Memory B cell (primary cell): ENCODE data around the gene GCFC2.
"Not testable (repeated sequence)": the region's sequence is repeated elsewhere in the genome, so short reads cannot be mapped to it uniquely, and the experiment has no call there.

Experiments
- ATAC-seq: fragments of 150-1000 bp; cut with Tn5 transposase; 2 replicates; pipeline ENCODE4 v1.10.0; 2021; ENCODE audit warnings: low read depth, mild to moderate bottlenecking, moderate library complexity
- DNase-seq, 2 donors: peaks; one replicate each; pipeline ENCODE4 v3.0.0; 2022; ENCODE audit warnings: low spot score in 2 of 2
- H3K27ac Mint-ChIP-seq: one replicate; pipeline ENCODE4 v1.8.0; 2022; ENCODE audit warnings: mild to moderate bottlenecking, moderate library complexity, mixed read lengths
- H3K27me3 Mint-ChIP-seq: one replicate; pipeline ENCODE4 v1.8.0; 2022; ENCODE audit warnings: mixed read lengths
- H3K36me3 Mint-ChIP-seq: one replicate; pipeline ENCODE4 v1.8.0; 2022; ENCODE audit warnings: mild to moderate bottlenecking, mixed read lengths
- H3K4me1 Mint-ChIP-seq: one replicate; pipeline ENCODE4 v1.8.0; 2022; ENCODE audit warnings: mixed read lengths
- H3K4me3 Mint-ChIP-seq: one replicate; pipeline ENCODE4 v1.8.0; 2022; ENCODE audit warnings: mild to moderate bottlenecking, moderate library complexity, mixed read lengths
- H3K9me3 Mint-ChIP-seq: one replicate; pipeline ENCODE4 v1.8.0; 2022; ENCODE audit warnings: mixed read lengths

The GCFC2 gene

GRCh38 chr2:75709297-75709696 lies 1.4 kb downstream of the GCFC2 start:
- no peak for ATAC-seq
- Mint-ChIP-seq H3K4me3 (peak overlapping the region; percentile 54), H3K9me3 (no peaks in the 10 kb centered on the region)

GRCh38 chr2:75707901-75708300 lies 2.8 kb downstream of the GCFC2 start:
- Mint-ChIP-seq H3K4me3 (no peak overlapping the region), H3K36me3 (peaks cover 21% of the 10 kb centered on the region), H3K4me1 (peaks cover 9% of the 10 kb centered on the region), H3K27me3 (no peaks in the 10 kb centered on the region), H3K9me3 (no peaks in the 10 kb centered on the region), H3K27ac (no peak overlapping the region)
- no peak for ATAC-seq
- DNase-seq = no peak

More at GRCh38 chr2:75709297-75709696, 1.4 kb downstream of the GCFC2 start:
- peaks cover 14% of the 10 kb centered on the region for H3K36me3 Mint-ChIP-seq
- no peak for DNase-seq
- peak overlapping the region; percentile 40 for H3K27ac Mint-ChIP-seq
- no peaks in the 10 kb centered on the region for H3K27me3 Mint-ChIP-seq
- peaks cover 9% of the 10 kb centered on the region for H3K4me1 Mint-ChIP-seq

GRCh38 chr2:75705921-75706320 lies 4.8 kb downstream of the GCFC2 start:
- DNase-seq (no peak), ATAC-seq (no peak)
- H3K9me3 Mint-ChIP-seq = no peaks in the 10 kb centered on the region
- no peak overlapping the region for H3K27ac Mint-ChIP-seq
- no peaks in the 10 kb centered on the region for H3K27me3 Mint-ChIP-seq
- peaks cover 36% of the 10 kb centered on the region for H3K36me3 Mint-ChIP-seq
- no peak overlapping the region for H3K4me3 Mint-ChIP-seq
- H3K4me1 Mint-ChIP-seq = peaks cover 9% of the 10 kb centered on the region

- Mint-ChIP-seq H3K9me3 (no peaks in the 10 kb centered on the region), H3K4me1 (peaks cover 5% of the 10 kb centered on the region), H3K4me3 (no peak overlapping the region), H3K27me3 (no peaks in the 10 kb centered on the region), H3K27ac (no peak overlapping the region), H3K36me3 (peaks cover 42% of the 10 kb centered on the region)
- DNase-seq (no peak), ATAC-seq (no peak)
Observed at GRCh38 chr2:75703589-75704287, 7.0 kb downstream of the GCFC2 start.

- Mint-ChIP-seq H3K36me3 (peaks cover 48% of the 10 kb centered on the region), H3K27ac (no peak overlapping the region), H3K4me3 (no peak overlapping the region), H3K27me3 (no peaks in the 10 kb centered on the region), H3K9me3 (peaks cover 2% of the 10 kb centered on the region), H3K4me1 (peaks cover 2% of the 10 kb centered on the region)
- ATAC-seq (no peak), DNase-seq (no peak)
Observed at GRCh38 chr2:75702593-75702992, 8.1 kb downstream of the GCFC2 start.

GRCh38 chr2:75698918-75699317 lies 11.8 kb downstream of the GCFC2 start:
- DNase-seq (no peak), ATAC-seq (no peak)
- H3K27me3 Mint-ChIP-seq = no peaks in the 10 kb centered on the region
- H3K4me3 Mint-ChIP-seq = no peak overlapping the region
- no peak overlapping the region for H3K27ac Mint-ChIP-seq
- H3K4me1 Mint-ChIP-seq = no peaks in the 10 kb centered on the region
- H3K9me3 Mint-ChIP-seq = peaks cover 2% of the 10 kb centered on the region
- H3K36me3 Mint-ChIP-seq = peaks cover 40% of the 10 kb centered on the region

- Mint-ChIP-seq H3K9me3 (no peaks in the 10 kb centered on the region), H3K36me3 (peaks cover 39% of the 10 kb centered on the region), H3K27ac (no peak overlapping the region), H3K4me3 (no peak overlapping the region), H3K4me1 (no peaks in the 10 kb centered on the region), H3K27me3 (no peaks in the 10 kb centered on the region)
- no peak for DNase-seq
- no peak for ATAC-seq
Observed at GRCh38 chr2:75688196-75688595, 22.5 kb downstream of the GCFC2 start.

GRCh38 chr2:75683430-75683829 lies 27.3 kb downstream of the GCFC2 start:
- not testable (repeated sequence) for ATAC-seq, H3K9me3 Mint-ChIP-seq, H3K4me1 Mint-ChIP-seq, H3K4me3 Mint-ChIP-seq, H3K27ac Mint-ChIP-seq, H3K27me3 Mint-ChIP-seq, DNase-seq
- peaks cover 40% of the 10 kb centered on the region for H3K36me3 Mint-ChIP-seq

- peak overlapping the region; percentile 28 for H3K27ac Mint-ChIP-seq
Observed at GRCh38 chr2:75680402-75680801, 30.3 kb downstream of the GCFC2 start.

GRCh38 chr2:75679556-75679955 lies 31.2 kb downstream of the GCFC2 start:
- no peak for ATAC-seq
- Mint-ChIP-seq H3K27ac (no peak overlapping the region), H3K4me3 (no peak overlapping the region), H3K9me3 (no peaks in the 10 kb centered on the region), H3K36me3 (peaks cover 23% of the 10 kb centered on the region), H3K4me1 (peaks cover 8% of the 10 kb centered on the region), H3K27me3 (no peaks in the 10 kb centered on the region)
- DNase-seq = no peak

More at GRCh38 chr2:75680402-75680801, 30.3 kb downstream of the GCFC2 start:
- no peaks in the 10 kb centered on the region for H3K27me3 Mint-ChIP-seq
- no peak overlapping the region for H3K4me3 Mint-ChIP-seq
- DNase-seq (no peak), ATAC-seq (no peak)
- H3K36me3 Mint-ChIP-seq = peaks cover 29% of the 10 kb centered on the region
- no peaks in the 10 kb centered on the region for H3K9me3 Mint-ChIP-seq
- H3K4me1 Mint-ChIP-seq = peaks cover 8% of the 10 kb centered on the region

- Mint-ChIP-seq H3K4me3 (no peak overlapping the region), H3K27me3 (no peaks in the 10 kb centered on the region), H3K27ac (no peak overlapping the region), H3K4me1 (peaks cover 8% of the 10 kb centered on the region), H3K36me3 (peaks cover 17% of the 10 kb centered on the region), H3K9me3 (no peaks in the 10 kb centered on the region)
- ATAC-seq = no peak
- no peak for DNase-seq
Observed at GRCh38 chr2:75676464-75676863, 34.3 kb downstream of the GCFC2 start.

GRCh38 chr2:75675908-75676307 lies 34.8 kb downstream of the GCFC2 start:
- ATAC-seq = no peak
- Mint-ChIP-seq H3K27ac (no peak overlapping the region), H3K27me3 (no peaks in the 10 kb centered on the region), H3K36me3 (peaks cover 22% of the 10 kb centered on the region), H3K4me3 (no peak overlapping the region), H3K9me3 (no peaks in the 10 kb centered on the region), H3K4me1 (peaks cover 8% of the 10 kb centered on the region)
- no peak for DNase-seq

GRCh38 chr2:75675423-75675822 lies 35.3 kb downstream of the GCFC2 start:
- not testable (repeated sequence) for DNase-seq, H3K4me1 Mint-ChIP-seq, H3K4me3 Mint-ChIP-seq, H3K9me3 Mint-ChIP-seq, H3K27me3 Mint-ChIP-seq, ATAC-seq, H3K27ac Mint-ChIP-seq
- peaks cover 22% of the 10 kb centered on the region for H3K36me3 Mint-ChIP-seq

- Mint-ChIP-seq H3K27me3 (no peaks in the 10 kb centered on the region), H3K4me3 (no peak overlapping the region), H3K9me3 (no peaks in the 10 kb centered on the region), H3K36me3 (peaks cover 20% of the 10 kb centered on the region), H3K27ac (no peak overlapping the region), H3K4me1 (no peaks in the 10 kb centered on the region)
- DNase-seq (no peak), ATAC-seq (no peak)
Observed at GRCh38 chr2:75667884-75668283, 42.8 kb downstream of the GCFC2 start.

GRCh38 chr2:75666911-75667310 lies 43.8 kb downstream of the GCFC2 start:
- DNase-seq (no peak), ATAC-seq (no peak)
- Mint-ChIP-seq H3K27ac (no peak overlapping the region), H3K4me1 (no peaks in the 10 kb centered on the region), H3K36me3 (peaks cover 14% of the 10 kb centered on the region), H3K9me3 (no peaks in the 10 kb centered on the region), H3K4me3 (no peak overlapping the region), H3K27me3 (no peaks in the 10 kb centered on the region)
